A549 (cell line): ENCODE measurements around the gene ARHGDIG. TPM values are rescaled to one million over a fixed set of nuclear protein-coding genes. Genes with fewer than 3 reads are reported as not detected.
"Not testable (repeated sequence)": the region's sequence is repeated elsewhere in the genome, so short reads cannot be mapped to it uniquely, and the experiment has no call there.

ENCODE experiments used
- ATAC-seq, 2 experiments: fragments of 200-7000 bp in 1 of 2; fragments of >200 bp in 1 of 2; cut with Nextera tagmentation in 1 of 2; cut with Tn5 transposase in 1 of 2; 3 replicates each; pipeline versions ENCODE4 v1.8.0 to v1.9.1; 2018 to 2020; ENCODE audit warnings: mild to moderate bottlenecking in 1 of 2, moderate library complexity in 1 of 2
- CTCF ChIA-PET: fragments of 300-600 bp; sonication (Branson Sonifier 250); formaldehyde crosslinking; extraction: SDS; loops from one replicate; lab custom pipeline; 2021; ENCODE audit warnings: antibody characterized with exemption, inconsistent platforms; lab: Yijun Ruan, JAX
- POLR2A ChIA-PET: fragments of 350-600 bp; formaldehyde crosslinking; extraction: SDS; loops from one replicate; lab custom pipeline; 2021; ENCODE audit warnings: antibody characterized with exemption, inconsistent platforms; lab: Yijun Ruan, JAX
- DNase-seq, 2 experiments: peaks; one replicate each; pipeline versions ENCODE4 v3.0.0 to v3.0.0-alpha.2; 2011 to 2016; ENCODE audit warnings: low read depth in 1 of 2, low spot score in 1 of 2
- FAIRE-seq: peaks from 2 replicates; lab custom pipeline; 2011; peaks lifted over from hg19 to GRCh38; lab: Jason Lieb, UNC
- H3K27ac ChIP-seq, 2 experiments: fragments of >200 bp; sonication (Bioruptor Twin); formaldehyde crosslinking; 3 replicates each; pipeline ENCODE4 v1.5.1; 2016 to 2017
- H3K4me1 ChIP-seq: fragments of >200 bp; sonication (Bioruptor Twin); formaldehyde crosslinking; 3 replicates; pipeline ENCODE4 v1.6.1; 2016
- H3K4me2 ChIP-seq: fragments of >200 bp; sonication (Bioruptor Twin); formaldehyde crosslinking; 3 replicates; pipeline ENCODE4 v1.6.1; 2016
- H3K4me3 ChIP-seq: fragments of >200 bp; sonication (Bioruptor Twin); formaldehyde crosslinking; 3 replicates; pipeline ENCODE4 v1.5.1; 2016
- H3K9me3 ChIP-seq: fragments of >200 bp; sonication (Bioruptor Twin); formaldehyde crosslinking; 3 replicates; pipeline ENCODE4 v1.6.1; 2016
- CHD4 ChIP-seq: fragments of 200-600 bp; sonication (generic); IDR thresholded peaks from 2 replicates; pipeline ENCODE4 v1.6.1; 2016; ENCODE audit warnings: antibody characterized with exemption, mild to moderate bottlenecking, borderline replicate concordance
- EHF ChIP-seq: fragments of 250-450 bp; sonication (Bioruptor Pico); IDR thresholded peaks from 2 replicates; pipeline ENCODE4 v1.5.0; 2020; ENCODE audit warnings: mild to moderate bottlenecking
- FOSB ChIP-seq: fragments of 250-450 bp; sonication (Bioruptor Pico); IDR thresholded peaks from 2 replicates; pipeline ENCODE4 v1.5.0; 2020; ENCODE audit warnings: mild to moderate bottlenecking, moderate library complexity
- FOSL2 ChIP-seq, 2 experiments: fragments of 450-650 bp in 1 of 2; fragments of >200 bp in 1 of 2; sonication (Bioruptor Twin) in 1 of 2; formaldehyde crosslinking; IDR thresholded peaks; 2 replicates each; pipeline versions ENCODE4 v1.5.0 to v1.6.1; 2016 to 2020; ENCODE audit warnings: mild to moderate bottlenecking in 1 of 2, moderate library complexity in 1 of 2
- HEYL ChIP-seq: fragments of 250-450 bp; sonication (Bioruptor Pico); IDR thresholded peaks from 2 replicates; pipeline ENCODE4 v1.8.0; 2021; ENCODE audit warnings: mild to moderate bottlenecking, moderate library complexity
- HMGXB4 ChIP-seq: fragments of 250-450 bp; sonication (Bioruptor Pico); IDR thresholded peaks from 2 replicates; pipeline ENCODE4 v1.5.0; 2021; ENCODE audit warnings: mild to moderate bottlenecking, moderate library complexity, borderline replicate concordance
- KDM1A ChIP-seq: fragments of 200-600 bp; sonication (generic); IDR thresholded peaks from 2 replicates; pipeline ENCODE4 v1.6.1; 2016; ENCODE audit warnings: low read depth, mild to moderate bottlenecking
- MAX ChIP-seq: IDR thresholded peaks from 2 replicates; pipeline ENCODE4 v1.6.1; 2012
- PHF8 ChIP-seq: fragments of 200-600 bp; sonication (generic); IDR thresholded peaks from 2 replicates; pipeline ENCODE4 v1.6.1; 2016; ENCODE audit warnings: low read depth, mild to moderate bottlenecking, antibody characterized with exemption, moderate library complexity, borderline replicate concordance
- REST ChIP-seq: fragments of 200-600 bp; sonication (generic); IDR thresholded peaks from 2 replicates; pipeline ENCODE4 v1.6.1; 2016; ENCODE audit warnings: antibody characterized with exemption, mild to moderate bottlenecking, moderate library complexity
- RNF2 ChIP-seq: fragments of 200-600 bp; sonication (generic); IDR thresholded peaks from 2 replicates; pipeline ENCODE4 v1.6.1; 2016; ENCODE audit warnings: low read depth, mild to moderate bottlenecking, antibody characterized with exemption, moderate library complexity, borderline replicate concordance
- SMC3 ChIP-seq: fragments of >200 bp; sonication (Bioruptor Twin); formaldehyde crosslinking; IDR thresholded peaks from 3 replicates; pipeline ENCODE4 v1.6.1; 2018; ENCODE audit warnings: inconsistent platforms
- ZC3H11A ChIP-seq: fragments of 450-650 bp; IDR thresholded peaks from 2 replicates; pipeline ENCODE4 v1.6.1; 2014; ENCODE audit warnings: antibody characterized with exemption, mild to moderate bottlenecking
- WGBS: methylation state at CpG from one replicate; pipeline ENCODE4 v1.1.6; 2017; ENCODE audit errors: missing lambda C conversion rate; 5-methylcytosine and 5-hydroxymethylcytosine counted together
- polyA plus RNA-seq, 4 experiments: library from polyadenylated mRNA; depleted of rRNA in 3 of 4; stranded (reverse); fragments of >200 nt; fragmentation: RNase III in 1 of 4; extraction: RNeasy Plus Mini Kit Qiagen cat#74134 plus additional on column Dnase treatment in 1 of 4; gene quantifications; 2 replicates in 3 of 4; 3 replicates in 1 of 4; pipeline ENCODE4 v1.2.3, GENCODE V29; 2011 to 2017
- TF ChIP-seq, protein P1 (sequence below): fragments of >200 bp; sonication (Bioruptor Twin); formaldehyde crosslinking; IDR thresholded peaks from 3 replicates; pipeline ENCODE4 v1.6.1; 2016

The ARHGDIG gene
- polyA plus RNA-seq, 2 of the 4 experiments (the other 2 are of a cell fraction), result 1.1 to 1.9 TPM

DNA sequence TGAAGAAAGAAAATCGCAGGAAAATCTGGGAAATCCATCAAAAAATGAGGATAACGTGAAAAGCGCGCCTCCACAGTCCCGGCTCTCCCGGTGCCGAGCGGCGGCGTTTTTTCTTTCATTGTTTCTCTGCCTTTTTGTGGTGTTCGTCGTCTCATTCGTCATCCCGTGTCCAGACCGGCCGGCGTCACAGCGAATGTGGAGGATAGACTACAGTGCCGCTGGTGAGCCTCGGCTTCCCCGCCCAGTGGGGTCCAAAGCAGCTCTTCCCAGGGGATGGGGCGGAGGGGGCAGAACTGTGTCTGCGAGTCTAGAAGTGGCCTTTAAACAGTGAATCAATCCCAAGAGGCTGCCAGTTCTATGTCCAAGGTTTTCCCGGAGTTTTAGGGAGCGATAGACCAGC lies 25.9 kb upstream of the ARHGDIG start:
- WGBS, result 94% methylated on average over 25 of the region's 25 CpGs
- POLR2A ChIA-PET, result no interaction called here
- no peak overlapping the region for H3K27ac ChIP-seq
- FAIRE-seq (no peak), DNase-seq (no peak), ATAC-seq (no peak)
- CTCF ChIA-PET, result interaction anchor here (1.6 kb wide), 1 partner anchor 23 kb away, joined by 4 read pairs; no protein-coding TSS in a partner anchor
- H3K9me3 ChIP-seq, result no peaks in the 10 kb centered on the region
- no peak overlapping the region for H3K4me3 ChIP-seq
- peaks cover 8% of the 10 kb centered on the region; the same call in 2 of the 3 replicates for H3K4me1 ChIP-seq
- H3K4me2 ChIP-seq, result no peak overlapping the region
- TF ChIP-seq ZC3H11A (no peak), REST (no peak), HEYL (CRISPR knock-in tag) (no peak), EHF (no peak), RNF2 (no peak)
- TF ChIP-seq, protein P1, sequence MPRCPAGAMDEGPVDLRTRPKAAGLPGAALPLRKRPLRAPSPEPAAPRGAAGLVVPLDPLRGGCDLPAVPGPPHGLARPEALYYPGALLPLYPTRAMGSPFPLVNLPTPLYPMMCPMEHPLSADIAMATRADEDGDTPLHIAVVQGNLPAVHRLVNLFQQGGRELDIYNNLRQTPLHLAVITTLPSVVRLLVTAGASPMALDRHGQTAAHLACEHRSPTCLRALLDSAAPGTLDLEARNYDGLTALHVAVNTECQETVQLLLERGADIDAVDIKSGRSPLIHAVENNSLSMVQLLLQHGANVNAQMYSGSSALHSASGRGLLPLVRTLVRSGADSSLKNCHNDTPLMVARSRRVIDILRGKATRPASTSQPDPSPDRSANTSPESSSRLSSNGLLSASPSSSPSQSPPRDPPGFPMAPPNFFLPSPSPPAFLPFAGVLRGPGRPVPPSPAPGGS, result no peak

DNA sequence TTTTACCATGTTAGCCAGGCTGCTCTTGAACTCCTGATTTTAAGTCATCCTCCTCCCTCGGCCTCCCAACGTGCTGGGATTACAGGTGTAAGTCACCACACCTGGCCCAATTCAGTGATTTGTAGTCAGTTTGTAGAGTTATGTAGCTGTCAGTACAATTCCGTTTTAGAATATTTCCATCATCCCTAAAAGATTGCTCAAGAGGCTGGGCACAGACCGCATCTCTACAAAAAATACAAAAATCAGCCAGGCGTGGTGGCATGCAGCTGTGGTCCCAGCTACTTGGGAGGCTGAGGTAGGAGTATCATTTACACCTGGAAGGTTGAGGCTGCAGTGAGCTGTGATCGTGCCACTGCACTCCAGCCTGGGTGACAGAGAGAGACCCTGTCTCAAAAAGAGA lies 25.2 kb upstream of the ARHGDIG start:
- CTCF ChIA-PET, result interaction anchor here (1.6 kb wide), 1 partner anchor 22 kb away, joined by 4 read pairs; no protein-coding TSS in a partner anchor
- POLR2A ChIA-PET, result no interaction called here
- Histone ChIP-seq H3K4me3 (no peak overlapping the region), H3K27ac (no peak overlapping the region), H3K4me1 (peaks cover 8% of the 10 kb centered on the region; the same call in 2 of the 3 replicates), H3K4me2 (no peak overlapping the region)
- FAIRE-seq, result no peak
- WGBS, result 97% methylated on average over 6 of the region's 6 CpGs
- no peak for TF ChIP-seq MAX
- no peak for TF ChIP-seq HMGXB4 (CRISPR knock-in tag)
- TF ChIP-seq REST, result no peak
- TF ChIP-seq KDM1A, result no peak
- no peak for TF ChIP-seq HEYL (CRISPR knock-in tag)
- no peak for TF ChIP-seq FOSL2 (IDR thresholded peaks at IDR 0.05)
- no peak for TF ChIP-seq FOSL2 (CRISPR knock-in tag; IDR thresholded peaks at IDR 0.05)
- no peak for TF ChIP-seq FOSB (CRISPR knock-in tag)
- no peak for TF ChIP-seq PHF8
- TF ChIP-seq CHD4, result no peak
- no peak for TF ChIP-seq SMC3
- TF ChIP-seq, all 56 proteins: peak for 0
- ATAC-seq (no peak), DNase-seq (no peak)
- H3K9me3 ChIP-seq, result no peaks in the 10 kb centered on the region

DNA sequence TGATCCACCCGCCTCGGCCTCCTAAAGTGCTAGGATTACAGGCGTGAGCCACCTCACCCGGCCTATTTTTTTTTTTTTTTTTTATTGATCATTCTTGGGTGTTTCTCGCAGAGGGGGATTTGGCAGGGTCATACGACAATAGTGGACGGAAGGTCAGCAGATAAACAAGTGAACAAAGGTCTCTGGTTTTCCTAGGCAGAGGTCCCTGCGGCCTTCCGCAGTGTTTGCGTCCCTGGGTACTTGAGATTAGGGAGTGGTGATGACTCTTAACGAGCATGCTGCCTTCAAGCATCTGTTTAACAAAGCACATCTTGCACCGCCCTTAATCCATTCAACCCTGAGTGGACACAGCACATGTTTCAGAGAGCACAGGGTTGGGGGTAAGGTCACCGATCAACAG lies 22.3 kb upstream of the ARHGDIG start:
- H3K4me1 ChIP-seq, H3K27ac ChIP-seq, H3K4me3 ChIP-seq, H3K4me2 ChIP-seq, CTCF ChIA-PET, H3K9me3 ChIP-seq, POLR2A ChIA-PET, FAIRE-seq, ATAC-seq, DNase-seq: not testable (repeated sequence)
- 96% methylated on average over 12 of the region's 13 CpGs for WGBS
